SK-N-DZ (cell line): ENCODE results near the gene CENPB. TPM values are rescaled to one million over a fixed set of nuclear protein-coding genes. Genes with fewer than 3 reads are reported as not detected.
"Not testable (repeated sequence)": the region's sequence is repeated elsewhere in the genome, so short reads cannot be mapped to it uniquely, and the experiment has no call there.

Experiments used
- DNase-seq: peaks from one replicate; pipeline ENCODE4 v3.0.0-alpha.2; 2015; ENCODE audit warnings: low spot score
- polyA plus RNA-seq, 2 experiments: library from polyadenylated mRNA; depleted of rRNA; stranded (reverse); fragments of >200 nt; gene quantifications; 2 replicates each; pipeline ENCODE4 v1.2.3, GENCODE V29; 2014

Gene CENPB
- 48.5 and 68.5 TPM in 2 replicates for polyA plus RNA-seq (2014; cell fraction: cytosol; rRNA removed)
- polyA plus RNA-seq (2014; cell fraction: nucleus; rRNA removed) = 30.1 and 42.8 TPM in 2 replicates

- DNase-seq = peak; percentile 79
Measured at GRCh38 chr20:3786665-3787323, at the start of gene CENPB. Gene CENPB (minus strand): TSS chr20:3786740. CDS start chr20:3786483, 257 bp downstream.

- no peak for DNase-seq
Measured at GRCh38 chr20:3836132-3836531, 49.6 kb upstream of the CENPB start.

GRCh38 chr20:3829891-3830290, 43.4 kb upstream of the CENPB start:
- not testable (repeated sequence) for DNase-seq

- DNase-seq = no peak
Measured at GRCh38 chr20:3828798-3829197, 42.3 kb upstream of the CENPB start.

GRCh38 chr20:3826420-3826819, 39.9 kb upstream of the CENPB start:
- DNase-seq = no peak

GRCh38 chr20:3825526-3825925, 39.0 kb upstream of the CENPB start:
- DNase-seq = no peak

- DNase-seq = no peak
Measured at GRCh38 chr20:3823881-3824280, 37.3 kb upstream of the CENPB start.

- DNase-seq = no peak
Measured at GRCh38 chr20:3821996-3822395, 35.5 kb upstream of the CENPB start.

GRCh38 chr20:3820901-3821727, 34.6 kb upstream of the CENPB start:
- DNase-seq = no peak

- peak; percentile 96 for DNase-seq
Measured at GRCh38 chr20:3820048-3820900, 33.7 kb upstream of the CENPB start, which contains the start of gene AP5S1. Gene AP5S1 (plus strand): TSS chr20:3820547. CDS start chr20:3822118, 1,571 bp downstream.

- no peak for DNase-seq
Measured at GRCh38 chr20:3819411-3820047, 33.0 kb upstream of the CENPB start.

GRCh38 chr20:3818155-3819151, 31.9 kb upstream of the CENPB start:
- peak; percentile 93 for DNase-seq

- DNase-seq = no peak
Measured at GRCh38 chr20:3815703-3816315, 29.3 kb upstream of the CENPB start.

- DNase-seq = peak; percentile 4
Measured at GRCh38 chr20:3814928-3815495, 28.5 kb upstream of the CENPB start.

- peak; percentile 5 for DNase-seq
Measured at GRCh38 chr20:3813848-3814581, 27.5 kb upstream of the CENPB start.

- DNase-seq = peak; percentile 10
Measured at GRCh38 chr20:3812975-3813847, 26.7 kb upstream of the CENPB start.

- no peak for DNase-seq
Measured at GRCh38 chr20:3812259-3812681, 25.7 kb upstream of the CENPB start.
